CD4-positive, alpha-beta T cell treated with Interferon alpha-2 for 1 hour (primary cell): ENCODE measurements around the gene KCNJ9.
"Not testable (repeated sequence)": the region's sequence is repeated elsewhere in the genome, so short reads cannot be mapped to it uniquely, and the experiment has no call there.

Experiments
- DNase-seq, 2 donors: peaks; one replicate each; pipeline ENCODE4 v3.0.0-alpha.2; 2020 to 2022

Gene KCNJ9

GRCh38 chr1:160105155-160105554, 23.8 kb downstream of the KCNJ9 start:
- no peak for DNase-seq

DNA sequence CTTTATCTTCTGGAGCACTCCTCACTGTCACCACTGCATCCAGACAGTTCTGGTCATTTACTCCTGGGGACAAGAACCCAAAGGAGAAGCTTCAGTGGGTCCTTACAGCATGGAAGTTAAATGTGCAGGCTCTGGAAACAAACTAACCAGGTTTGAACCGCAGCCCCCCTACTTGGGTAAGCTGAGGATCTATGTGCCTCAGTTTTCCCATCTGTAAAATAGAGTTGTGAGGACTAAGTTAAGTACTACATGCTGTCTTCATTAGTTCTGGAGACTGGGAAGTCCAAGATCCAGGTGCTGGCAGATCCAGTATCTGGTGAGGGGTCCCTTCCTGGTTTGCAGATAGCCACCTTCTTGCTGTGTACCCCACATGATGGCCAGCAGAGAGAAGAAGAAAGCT, 26.2 kb downstream of the KCNJ9 start:
- DNase-seq, result no peak

DNA sequence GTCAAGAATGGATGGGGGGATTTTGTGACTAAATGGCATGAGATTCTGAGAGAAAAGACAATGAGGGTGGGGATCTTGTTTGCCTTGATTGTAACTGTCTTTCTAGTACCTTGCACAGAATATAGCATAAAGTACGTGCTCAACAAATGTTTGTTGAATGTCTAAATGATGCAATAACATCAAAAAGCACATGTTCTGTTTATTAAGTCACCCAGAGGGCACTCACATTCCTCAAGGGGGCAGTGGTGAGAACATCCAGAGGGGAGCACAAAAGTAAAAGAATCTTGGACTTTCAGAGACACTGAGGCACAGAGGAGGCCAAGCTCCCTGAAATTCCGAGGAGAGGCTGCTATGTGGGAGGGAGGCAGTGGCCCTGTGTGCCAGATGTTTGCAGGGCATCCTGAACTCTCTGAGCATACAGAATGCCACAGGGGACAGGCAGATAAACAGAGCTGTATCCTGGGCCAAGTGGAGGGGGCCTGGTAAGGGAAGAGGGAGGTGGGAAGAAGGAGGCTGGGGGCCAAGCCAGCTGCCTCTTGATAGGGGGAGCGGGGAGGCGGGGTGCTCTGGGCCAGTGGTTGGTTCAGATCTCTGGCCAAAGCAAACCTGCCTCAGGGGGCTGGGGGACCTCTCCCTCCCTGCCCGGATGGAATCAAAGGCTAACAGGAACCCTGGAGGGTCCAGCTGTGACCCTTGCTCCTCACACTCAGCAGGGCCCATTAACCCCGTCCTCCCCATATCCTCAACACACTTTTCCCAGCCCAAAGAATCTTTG, 27.7 kb downstream of the KCNJ9 start:
- peak; percentile 47 to 50 for DNase-seq

- no peak for DNase-seq
These were observed 28.3 kb downstream of the KCNJ9 start for GRCh38 chr1:160109686-160110085.

DNA sequence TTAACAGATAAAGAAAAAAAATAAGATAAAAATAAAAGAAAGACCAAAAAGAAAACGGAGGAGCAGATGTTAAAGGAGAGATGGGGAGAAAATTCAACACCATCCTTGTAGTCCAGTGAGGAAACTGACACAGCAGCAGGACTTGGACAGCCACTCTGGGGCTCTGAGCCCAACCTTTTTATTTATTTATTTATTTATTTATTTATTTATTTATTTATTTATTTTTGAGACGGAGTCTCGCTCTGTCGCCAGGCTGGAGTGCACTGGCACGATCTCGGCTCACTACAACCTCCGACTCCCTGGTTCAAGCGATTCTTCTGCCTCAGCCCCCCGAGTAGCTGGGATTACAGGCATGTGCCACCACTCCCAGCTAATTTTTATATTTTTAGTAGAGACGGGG, 30.1 kb downstream of the KCNJ9 start:
- not testable (repeated sequence) for DNase-seq

GRCh38 chr1:160112357-160112756, 31.0 kb downstream of the KCNJ9 start:
- no peak for DNase-seq

DNA sequence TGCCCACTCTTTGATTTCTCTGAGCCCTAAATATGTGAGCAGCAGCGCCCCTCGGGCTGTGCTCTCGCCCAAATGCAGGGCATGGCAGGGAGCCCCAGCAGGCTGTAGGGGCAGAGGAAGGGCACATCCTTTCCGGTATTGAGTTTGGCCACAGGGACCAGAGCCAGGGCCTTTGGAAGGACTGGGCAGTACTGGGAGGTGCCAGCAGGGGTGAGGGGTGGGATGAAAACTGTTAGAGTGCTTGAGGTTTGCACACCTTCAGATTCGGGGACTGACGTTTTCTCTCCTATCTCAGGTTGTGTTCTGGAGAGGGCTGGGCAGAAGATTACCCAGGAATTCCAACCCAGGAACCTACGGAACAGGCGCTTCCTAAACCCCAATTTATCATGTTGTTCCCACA, 32.1 kb downstream of the KCNJ9 start:
- no peak for DNase-seq

- no peak for DNase-seq
These were observed 32.7 kb downstream of the KCNJ9 start for GRCh38 chr1:160114085-160114484.

GRCh38 chr1:160115545-160116282, 34.4 kb downstream of the KCNJ9 start, which contains the start of gene ATP1A2:
Gene ATP1A2, plus strand, starts transcription at chr1:160115759. Its CDS starts 103 bp downstream, at chr1:160115862.
- no peak for DNase-seq

GRCh38 chr1:160116283-160117147, 35.2 kb downstream of the KCNJ9 start:
- no peak for DNase-seq

DNA sequence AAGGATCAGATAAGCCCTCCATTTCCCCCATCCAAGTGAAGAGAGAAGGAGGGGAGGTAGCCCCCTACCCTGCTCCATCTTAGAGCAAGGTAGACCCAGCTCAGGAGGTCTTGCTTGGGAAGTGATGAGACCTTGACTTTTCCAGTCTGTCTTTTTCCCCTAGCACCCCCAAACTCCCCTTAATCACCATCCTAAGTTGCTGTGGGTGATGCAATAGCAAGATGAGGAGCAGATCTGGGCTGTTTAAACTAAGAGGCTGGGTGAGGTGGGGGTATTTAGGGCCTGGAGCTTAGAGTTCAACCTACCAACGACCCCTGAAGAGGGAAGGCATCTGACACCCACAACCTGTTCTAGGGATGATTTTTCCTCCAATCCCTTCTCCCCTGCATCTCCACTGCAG, 36.0 kb downstream of the KCNJ9 start:
- DNase-seq, result no peak

GRCh38 chr1:160117709-160118183, 36.4 kb downstream of the KCNJ9 start:
- DNase-seq, result no peak

DNA sequence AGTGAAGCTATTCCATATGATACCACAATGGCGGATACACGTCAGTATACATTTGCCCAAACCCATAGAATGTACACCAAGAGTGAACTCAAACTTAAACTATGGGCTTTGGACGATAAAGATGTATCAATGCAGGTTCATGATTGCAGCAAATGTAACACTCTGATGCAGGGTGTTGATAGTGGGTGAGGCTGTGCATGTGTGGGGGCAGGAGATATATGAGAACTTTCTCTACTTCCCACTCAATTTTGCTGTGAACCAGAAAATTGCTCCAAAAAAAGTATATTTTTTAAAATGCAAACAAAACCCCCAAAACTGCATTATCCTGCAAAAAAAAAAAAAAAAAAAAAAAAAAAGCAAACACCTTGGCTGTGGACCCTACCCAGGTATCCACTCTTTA, 37.6 kb downstream of the KCNJ9 start:
- no peak for DNase-seq

DNA sequence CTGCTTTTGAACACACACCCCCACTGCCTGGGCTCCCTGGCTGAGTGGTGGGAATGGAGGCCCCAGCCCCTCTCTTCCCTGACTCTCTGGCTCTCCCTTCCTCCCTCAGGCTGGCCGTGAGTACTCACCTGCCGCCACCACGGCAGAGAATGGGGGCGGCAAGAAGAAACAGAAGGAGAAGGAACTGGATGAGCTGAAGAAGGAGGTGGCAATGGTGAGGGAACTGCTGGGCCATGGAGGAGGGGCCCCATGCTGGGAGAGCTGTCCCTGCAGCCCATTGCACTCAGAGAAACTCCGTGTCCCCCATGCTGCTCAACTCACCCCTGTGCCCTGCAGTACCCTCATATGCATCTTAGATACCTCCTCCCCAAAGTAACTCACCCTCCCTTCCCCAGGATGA, 39.5 kb downstream of the KCNJ9 start:
- DNase-seq, result no peak

DNA sequence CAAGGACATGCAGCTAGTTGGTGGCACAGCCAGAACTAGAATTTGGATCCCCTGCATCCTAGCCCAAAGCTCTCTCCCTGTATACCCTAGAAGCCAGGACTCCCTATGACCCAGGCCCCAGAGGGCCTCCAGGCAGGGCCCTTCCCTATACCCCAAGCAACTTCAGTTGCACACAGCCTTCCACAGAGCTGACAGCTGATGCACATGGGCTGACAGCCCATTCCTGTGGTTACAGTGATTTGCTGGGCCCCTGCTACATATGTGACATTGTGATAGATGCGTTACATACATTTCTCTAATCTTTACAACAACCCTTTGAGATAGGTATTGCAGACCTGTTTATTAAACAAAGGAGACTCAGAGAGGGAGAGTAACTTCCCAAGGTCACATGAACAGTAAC, 40.0 kb downstream of the KCNJ9 start:
- no peak for DNase-seq

GRCh38 chr1:160122978-160123495, 41.7 kb downstream of the KCNJ9 start:
- no peak for DNase-seq

GRCh38 chr1:160123726-160124125, 42.4 kb downstream of the KCNJ9 start:
- no peak for DNase-seq

DNA sequence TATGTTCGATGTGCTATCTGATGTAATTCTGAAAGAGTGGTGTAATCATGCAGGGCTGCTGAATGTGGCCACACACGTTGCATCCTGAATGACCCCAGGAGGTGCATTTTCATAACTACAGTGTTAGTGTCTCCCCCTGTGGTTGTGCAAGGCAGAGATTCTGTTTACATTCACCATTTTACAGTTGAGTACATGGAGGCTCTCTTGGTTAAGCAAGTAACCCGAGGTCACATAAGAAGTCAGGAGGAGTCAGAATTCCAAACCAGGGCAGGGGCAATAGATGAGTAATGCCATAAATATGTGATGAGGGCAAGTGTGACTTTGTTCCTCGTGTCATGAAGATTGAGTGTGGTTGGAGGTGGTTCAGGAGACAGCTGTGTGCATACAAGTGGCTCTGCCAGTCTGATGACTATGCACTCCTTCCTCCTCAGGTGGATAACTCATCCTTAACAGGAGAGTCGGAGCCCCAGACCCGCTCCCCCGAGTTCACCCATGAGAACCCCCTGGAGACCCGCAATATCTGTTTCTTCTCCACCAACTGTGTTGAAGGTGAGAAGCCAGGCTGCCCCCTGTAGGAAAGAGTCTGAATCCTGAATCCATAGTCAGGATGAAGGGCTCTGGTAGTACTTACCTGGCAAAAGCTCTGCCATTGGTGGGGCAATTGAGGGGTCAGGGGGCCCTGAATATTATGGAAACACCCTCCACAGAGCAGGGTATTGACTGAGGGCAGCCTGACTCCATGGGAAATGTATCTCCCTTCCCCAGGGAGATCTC, 43.6 kb downstream of the KCNJ9 start:
- no peak for DNase-seq

- no peak for DNase-seq
These were observed 44.4 kb downstream of the KCNJ9 start for GRCh38 chr1:160125746-160126145.

DNA sequence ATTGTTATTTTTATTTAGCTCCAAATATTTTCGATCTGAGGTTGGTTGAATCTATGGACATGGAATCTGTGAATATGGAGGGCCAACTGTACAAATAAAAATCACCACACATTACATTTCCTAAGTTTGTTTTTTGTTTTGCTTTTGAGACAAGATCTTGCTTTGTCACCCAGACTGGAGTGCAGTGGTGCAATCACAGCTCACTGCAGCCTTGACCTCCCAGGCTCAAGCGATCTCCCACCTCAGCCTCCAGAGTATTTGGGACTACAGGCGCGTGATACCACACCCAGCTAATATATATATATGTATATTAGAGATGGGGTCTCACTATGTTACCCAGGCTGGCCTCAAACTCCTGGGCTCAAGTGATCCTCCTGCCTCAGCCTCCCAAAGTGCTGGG, 45.0 kb downstream of the KCNJ9 start:
- DNase-seq, result not testable (repeated sequence)

DNA sequence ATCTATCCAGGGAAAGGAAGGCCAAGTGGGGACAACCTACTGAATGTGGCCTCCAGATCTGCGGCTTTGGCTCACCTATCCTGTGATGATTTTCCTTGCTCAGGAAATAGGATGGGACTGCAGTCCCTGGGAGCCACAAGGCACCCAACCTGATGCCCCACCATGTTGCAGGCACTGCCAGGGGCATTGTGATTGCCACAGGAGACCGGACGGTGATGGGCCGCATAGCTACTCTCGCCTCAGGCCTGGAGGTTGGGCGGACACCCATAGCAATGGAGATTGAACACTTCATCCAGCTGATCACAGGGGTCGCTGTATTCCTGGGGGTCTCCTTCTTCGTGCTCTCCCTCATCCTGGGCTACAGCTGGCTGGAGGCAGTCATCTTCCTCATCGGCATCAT, 46.0 kb downstream of the KCNJ9 start:
- no peak for DNase-seq

DNA sequence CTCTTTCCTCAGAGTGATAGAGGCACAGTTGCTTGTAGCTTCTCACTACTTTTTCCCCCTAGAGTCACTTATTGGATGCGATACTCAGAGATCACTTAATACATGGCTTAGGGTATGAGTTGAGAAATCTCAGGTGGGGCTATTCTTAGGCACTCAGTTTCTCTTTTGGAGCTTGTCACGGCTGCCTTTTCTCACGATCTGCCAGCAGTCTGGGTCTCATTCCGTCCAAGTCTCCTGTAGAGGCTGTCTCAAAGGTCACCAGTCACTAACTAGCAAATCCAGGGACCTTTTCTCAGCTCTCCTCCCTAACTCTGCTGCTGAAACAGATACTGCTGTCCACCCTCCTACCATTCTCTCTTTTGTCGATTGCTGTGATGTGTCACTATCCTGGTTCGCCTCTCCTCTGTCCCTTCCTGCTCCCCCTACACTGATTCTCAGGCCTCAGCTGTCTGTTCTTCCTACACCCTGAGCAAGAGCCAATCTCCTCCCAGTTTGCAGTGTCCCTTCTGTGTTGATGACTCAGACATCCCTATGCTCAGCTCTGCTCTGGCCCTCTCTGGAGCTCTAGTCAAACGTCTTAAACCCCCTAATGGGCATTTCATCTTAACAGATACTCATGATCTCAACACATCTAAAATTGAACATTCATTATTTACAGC, 46.7 kb downstream of the KCNJ9 start:
- DNase-seq, result no peak
